Osteoblast (primary cell): ENCODE results near the gene SDF2L1. TPM values are rescaled to one million over a fixed set of nuclear protein-coding genes. Genes with fewer than 3 reads are reported as not detected.
"Not testable (repeated sequence)": the region's sequence is repeated elsewhere in the genome, so short reads cannot be mapped to it uniquely, and the experiment has no call there.

Experiments used
- DNase-seq: peaks from one replicate; pipeline ENCODE4 v3.0.0; 2011; ENCODE audit warnings: low spot score, mixed read lengths; ENCODE audit not compliant: insufficient read length; ENCODE audit errors: missing footprints
- H2AFZ ChIP-seq: 2 replicates; pipeline ENCODE4 v1.6.0; 2011; ENCODE audit warnings: mild to moderate bottlenecking, low read length
- H3K27ac ChIP-seq: 2 replicates; pipeline ENCODE4 v1.5.1; 2011; ENCODE audit warnings: mild to moderate bottlenecking, low read depth, low read length, moderate library complexity
- H3K27me3 ChIP-seq: 2 replicates; pipeline ENCODE4 v1.6.0; 2012; ENCODE audit warnings: mild to moderate bottlenecking, control low read depth, inconsistent platforms, low read length, moderate library complexity; ENCODE audit not compliant: insufficient read depth
- H3K36me3 ChIP-seq: 2 replicates; pipeline ENCODE4 v1.5.1; 2011; ENCODE audit warnings: mild to moderate bottlenecking, low read length, control low read depth, moderate library complexity; ENCODE audit not compliant: insufficient read depth
- H3K4me1 ChIP-seq: 2 replicates; pipeline ENCODE4 v1.5.1; 2011; ENCODE audit warnings: mild to moderate bottlenecking, low read length, control low read depth, moderate library complexity; ENCODE audit not compliant: insufficient read depth
- H3K4me2 ChIP-seq: 2 replicates; pipeline ENCODE4 v1.6.0; 2011; ENCODE audit warnings: mild to moderate bottlenecking, low read length; ENCODE audit not compliant: insufficient read depth
- H3K4me3 ChIP-seq: fragments of 200-600 bp; sonication (generic); 3 replicates; pipeline ENCODE4 v1.5.1; 2012; ENCODE audit warnings: mild to moderate bottlenecking, low read length, inconsistent platforms; ENCODE audit not compliant: insufficient read depth
- H3K79me2 ChIP-seq: 2 replicates; pipeline ENCODE4 v1.6.0; 2012; ENCODE audit warnings: mild to moderate bottlenecking, low read length, control low read depth, inconsistent platforms; ENCODE audit not compliant: insufficient read depth
- H3K9me3 ChIP-seq: 2 replicates; pipeline ENCODE4 v1.5.1; 2011; ENCODE audit warnings: low read depth, low read length, control low read depth
- H4K20me1 ChIP-seq: 2 replicates; pipeline ENCODE4 v1.6.0; 2012; ENCODE audit warnings: mild to moderate bottlenecking, low read length, control low read depth; ENCODE audit not compliant: insufficient read depth
- CTCF ChIP-seq: IDR thresholded peaks from 2 replicates; pipeline ENCODE4 v1.5.1; 2011; ENCODE audit warnings: mild to moderate bottlenecking, low read depth, low read length, moderate library complexity; ENCODE audit errors: extremely low read depth
- total RNA-seq: library from RNA; depleted of rRNA; stranded (reverse); fragments of >200 nt; gene quantifications from 2 replicates; pipeline ENCODE4 v1.2.3, GENCODE V29; 2012

The SDF2L1 gene
- total RNA-seq, 1 donor: 10.5 TPM

GRCh38 chr22:21594865-21595452 lies 47.1 kb upstream of the SDF2L1 start:
- no peak overlapping the region for H3K27ac ChIP-seq
- H3K4me2 ChIP-seq: no peak overlapping the region
- H4K20me1 ChIP-seq: peaks cover 82% of the 10 kb centered on the region
- H3K4me1 ChIP-seq: peaks cover 14% of the 10 kb centered on the region
- H3K36me3 ChIP-seq: peaks cover 43% of the 10 kb centered on the region
- H3K79me2 ChIP-seq: peaks cover 100% of the 10 kb centered on the region
- no peak overlapping the region for H2AFZ ChIP-seq
- H3K27me3 ChIP-seq: no peaks in the 10 kb centered on the region
- TF ChIP-seq CTCF: no peak
- no peaks in the 10 kb centered on the region for H3K9me3 ChIP-seq
- DNase-seq: peak; percentile 78
- no peak overlapping the region for H3K4me3 ChIP-seq

- Histone ChIP-seq H3K79me2 (peaks cover 100% of the 10 kb centered on the region), H4K20me1 (peaks cover 68% of the 10 kb centered on the region), H3K36me3 (peaks cover 43% of the 10 kb centered on the region)
- DNase-seq, H3K9me3 ChIP-seq, H2AFZ ChIP-seq, H3K4me2 ChIP-seq, H3K27ac ChIP-seq, H3K27me3 ChIP-seq, H3K4me3 ChIP-seq, H3K4me1 ChIP-seq: not testable (repeated sequence)
These were observed 45.6 kb upstream of the SDF2L1 start for GRCh38 chr22:21596356-21597135.

GRCh38 chr22:21598302-21598701 lies 43.8 kb upstream of the SDF2L1 start:
- no peak overlapping the region for H3K4me2 ChIP-seq
- H3K27me3 ChIP-seq: no peaks in the 10 kb centered on the region
- H3K36me3 ChIP-seq: peaks cover 35% of the 10 kb centered on the region
- no peak overlapping the region for H3K4me3 ChIP-seq
- no peaks in the 10 kb centered on the region for H3K4me1 ChIP-seq
- DNase-seq: no peak
- peaks cover 64% of the 10 kb centered on the region for H4K20me1 ChIP-seq
- no peak overlapping the region for H2AFZ ChIP-seq
- no peak for TF ChIP-seq CTCF
- no peak overlapping the region for H3K27ac ChIP-seq
- peaks cover 98% of the 10 kb centered on the region for H3K79me2 ChIP-seq
- no peaks in the 10 kb centered on the region for H3K9me3 ChIP-seq

- Histone ChIP-seq H3K4me1 (no peaks in the 10 kb centered on the region), H3K79me2 (peaks cover 97% of the 10 kb centered on the region), H3K4me2 (no peak overlapping the region), H3K36me3 (peaks cover 26% of the 10 kb centered on the region), H3K9me3 (no peaks in the 10 kb centered on the region), H3K27ac (no peak overlapping the region), H3K27me3 (no peaks in the 10 kb centered on the region), H2AFZ (no peak overlapping the region), H3K4me3 (no peak overlapping the region), H4K20me1 (peaks cover 58% of the 10 kb centered on the region)
- TF ChIP-seq CTCF: no peak
- no peak for DNase-seq
These were observed 42.8 kb upstream of the SDF2L1 start for GRCh38 chr22:21599053-21599893.
